ENCODE results near the gene SLC30A7. TPM values are rescaled to one million over a fixed set of nuclear protein-coding genes. Genes with fewer than 3 reads are reported as not detected.

Gene SLC30A7
- total RNA-seq, 1 donor, result 75.3 TPM

- TF ChIP-seq, protein P1, sequence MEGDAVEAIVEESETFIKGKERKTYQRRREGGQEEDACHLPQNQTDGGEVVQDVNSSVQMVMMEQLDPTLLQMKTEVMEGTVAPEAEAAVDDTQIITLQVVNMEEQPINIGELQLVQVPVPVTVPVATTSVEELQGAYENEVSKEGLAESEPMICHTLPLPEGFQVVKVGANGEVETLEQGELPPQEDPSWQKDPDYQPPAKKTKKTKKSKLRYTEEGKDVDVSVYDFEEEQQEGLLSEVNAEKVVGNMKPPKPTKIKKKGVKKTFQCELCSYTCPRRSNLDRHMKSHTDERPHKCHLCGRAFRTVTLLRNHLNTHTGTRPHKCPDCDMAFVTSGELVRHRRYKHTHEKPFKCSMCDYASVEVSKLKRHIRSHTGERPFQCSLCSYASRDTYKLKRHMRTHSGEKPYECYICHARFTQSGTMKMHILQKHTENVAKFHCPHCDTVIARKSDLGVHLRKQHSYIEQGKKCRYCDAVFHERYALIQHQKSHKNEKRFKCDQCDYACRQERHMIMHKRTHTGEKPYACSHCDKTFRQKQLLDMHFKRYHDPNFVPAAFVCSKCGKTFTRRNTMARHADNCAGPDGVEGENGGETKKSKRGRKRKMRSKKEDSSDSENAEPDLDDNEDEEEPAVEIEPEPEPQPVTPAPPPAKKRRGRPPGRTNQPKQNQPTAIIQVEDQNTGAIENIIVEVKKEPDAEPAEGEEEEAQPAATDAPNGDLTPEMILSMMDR (IDR thresholded peaks at IDR 0.05; ENCODE audit: insufficient read depth, low read length), result no peak
- no peak overlapping the region for H3K4me3 ChIP-seq (ENCODE audit: low read depth, low read length)
- peak; percentile 28 for DNase-seq (ENCODE audit: low read depth)
Observed at GRCh38 chr1:100862591-100862990, 33.3 kb upstream of the SLC30A7 start.

DNA sequence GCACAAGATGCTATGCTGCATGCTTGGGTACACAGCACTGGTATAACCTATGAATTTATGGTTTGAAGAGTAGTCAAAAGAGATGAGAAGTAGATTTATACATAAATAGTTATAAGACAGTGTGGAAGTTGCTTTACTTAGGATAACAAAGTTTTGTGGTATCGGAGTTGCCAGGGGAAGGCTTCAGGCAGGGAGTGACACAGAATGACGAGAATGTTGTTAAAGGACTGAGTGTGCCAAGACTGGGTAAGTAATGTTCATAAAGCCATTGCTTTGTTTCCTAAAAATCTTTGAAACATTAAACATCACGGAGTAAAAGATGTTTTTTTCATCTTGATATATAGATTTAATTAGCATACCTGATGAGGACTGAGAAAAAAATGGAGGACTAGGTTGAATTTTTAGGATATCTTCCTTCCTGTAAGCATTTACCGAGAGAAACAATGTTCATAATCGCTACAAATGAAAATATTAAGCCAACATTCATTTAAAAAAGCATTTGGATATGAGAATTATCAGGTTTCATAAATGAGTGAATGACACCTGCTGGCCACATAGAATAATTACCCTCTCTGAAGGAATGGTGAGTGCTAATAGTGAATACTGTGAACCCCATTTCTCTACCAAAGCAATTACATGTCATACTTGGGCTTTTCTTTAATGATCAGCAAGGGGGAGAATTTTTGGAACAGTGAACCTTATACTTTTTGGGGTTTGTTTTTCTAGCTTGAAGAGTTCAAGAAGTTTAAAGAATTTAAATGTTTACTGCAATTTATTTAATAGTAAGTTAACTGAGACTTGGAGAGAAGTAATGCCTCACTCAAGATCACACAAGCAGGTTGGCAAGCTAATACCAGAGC lies 29.6 kb upstream of the SLC30A7 start:
- no peak overlapping the region for H3K4me3 ChIP-seq (ENCODE audit: low read depth, low read length)
- peak; percentile 77 for DNase-seq (ENCODE audit: low read depth)
- TF ChIP-seq, protein P1 (IDR thresholded peaks at IDR 0.05; ENCODE audit: insufficient read depth, low read length), result peak; percentile 50

- no peak overlapping the region for H3K4me3 ChIP-seq (ENCODE audit: low read depth, low read length)
- TF ChIP-seq, protein P1 (IDR thresholded peaks at IDR 0.05; ENCODE audit: insufficient read depth, low read length), result no peak
- DNase-seq (ENCODE audit: low read depth), result no peak
Observed at GRCh38 chr1:100866901-100867206, 29.0 kb upstream of the SLC30A7 start.

GRCh38 chr1:100868364-100868995 lies 27.4 kb upstream of the SLC30A7 start:
- TF ChIP-seq, protein P1 (IDR thresholded peaks at IDR 0.05; ENCODE audit: insufficient read depth, low read length), result peak; percentile 54
- no peak overlapping the region for H3K4me3 ChIP-seq (ENCODE audit: low read depth, low read length)
- DNase-seq (ENCODE audit: low read depth), result peak; percentile 78

DNA sequence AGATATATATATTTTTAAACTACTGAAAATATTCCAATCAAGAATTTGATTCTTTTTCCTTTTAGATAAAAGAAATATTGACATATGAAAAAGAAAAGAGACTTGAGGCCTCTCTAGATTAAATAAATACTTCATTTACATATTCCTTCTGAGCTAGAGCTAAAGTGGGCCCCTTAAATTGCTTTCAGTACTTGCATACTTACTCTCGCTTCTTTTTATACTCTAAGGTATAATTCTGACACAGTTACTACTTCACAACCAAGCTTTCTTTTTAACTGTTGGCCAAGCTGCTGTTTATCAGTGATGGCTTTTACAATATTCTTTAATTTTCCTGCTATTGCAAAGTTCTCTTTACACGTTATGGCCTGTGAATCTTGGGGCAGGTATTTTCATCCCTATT lies 25.9 kb upstream of the SLC30A7 start:
- TF ChIP-seq, protein P1 (IDR thresholded peaks at IDR 0.05; ENCODE audit: insufficient read depth, low read length), result no peak
- DNase-seq (ENCODE audit: low read depth), result no peak
- no peak overlapping the region for H3K4me3 ChIP-seq (ENCODE audit: low read depth, low read length)

DNA sequence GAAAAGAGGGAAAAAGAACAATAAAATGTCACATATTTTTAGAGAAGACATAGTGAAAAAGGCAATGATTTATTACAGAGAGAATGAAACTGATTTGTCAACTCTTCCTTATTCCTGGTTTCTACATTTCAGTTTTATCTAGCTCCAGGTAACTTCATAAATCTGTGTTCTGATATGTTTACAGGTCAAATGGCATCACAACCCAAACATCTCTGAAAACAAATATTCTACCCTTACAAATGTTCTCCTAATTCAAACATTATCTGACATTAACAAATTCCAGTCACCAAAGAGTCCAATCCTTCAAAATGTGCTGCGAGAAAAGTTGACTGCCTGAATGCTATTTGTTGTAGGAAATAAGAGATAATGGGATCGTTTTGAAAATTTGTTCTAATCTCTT lies 21.5 kb upstream of the SLC30A7 start:
- no peak overlapping the region for H3K4me3 ChIP-seq (ENCODE audit: low read depth, low read length)
- TF ChIP-seq, protein P1 (IDR thresholded peaks at IDR 0.05; ENCODE audit: insufficient read depth, low read length), result no peak
- DNase-seq (ENCODE audit: low read depth), result no peak

Data from fibroblast of the aortic adventitia (primary cell).